Measurements from ENCODE around the gene SBK1.
"Not testable (repeated sequence)": the region's sequence is repeated elsewhere in the genome, so short reads cannot be mapped to it uniquely, and the experiment has no call there.

SBK1 gene

DNA sequence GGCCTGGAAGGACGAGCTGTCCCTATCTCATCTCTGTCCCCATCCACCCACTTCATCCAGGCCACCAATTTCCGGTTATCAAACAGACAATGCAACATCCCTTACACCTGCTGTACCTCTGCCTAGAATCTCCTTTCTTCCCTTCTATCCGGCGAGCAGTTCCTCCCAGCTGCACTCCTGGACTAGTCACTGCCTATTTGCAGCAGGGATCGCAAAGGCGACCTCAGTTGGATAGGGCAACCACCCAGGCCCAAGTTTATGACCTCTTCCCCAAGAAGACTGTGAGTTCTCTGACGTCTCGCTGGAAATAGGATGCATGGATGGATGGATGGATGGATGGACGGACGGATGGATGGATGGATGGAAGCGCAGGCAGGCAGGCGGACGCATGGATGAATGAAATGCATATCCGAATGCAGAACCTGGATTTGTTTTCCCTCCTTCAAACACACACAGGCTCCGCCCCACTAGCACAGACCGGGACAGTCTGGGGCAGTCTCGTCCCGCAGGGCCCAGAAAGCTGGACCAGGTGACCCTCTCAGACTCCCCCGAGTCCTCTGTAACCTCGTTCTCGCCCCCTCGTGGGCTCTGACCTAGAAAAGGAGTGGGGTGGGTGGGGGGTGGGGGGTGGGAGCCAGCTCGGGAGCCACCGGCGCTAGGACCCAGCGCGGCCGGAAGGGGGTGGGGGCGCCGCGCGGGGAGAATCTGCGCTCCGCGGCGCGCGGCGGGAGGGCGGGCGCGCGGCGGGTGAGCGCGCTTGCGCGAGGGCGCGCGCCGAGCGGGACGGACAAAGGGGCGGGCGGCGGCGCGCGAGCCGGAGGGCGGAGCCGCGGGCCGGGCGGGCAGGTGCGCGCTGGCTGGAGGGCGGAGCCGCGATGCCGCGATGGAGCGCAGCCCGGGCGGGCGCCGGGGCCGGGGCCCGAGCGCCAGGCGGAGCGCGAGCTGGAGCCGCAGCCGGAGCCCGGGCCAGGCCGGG, at the start of gene SBK1:
SBK1 (plus strand) TSS at position 875 of the 976 bp plus-strand sequence. CDS start 24,867 bp downstream, outside the sequence.
- no peaks in the 10 kb centered on the region for H3K27me3 ChIP-seq (ENCODE audit: control insufficient read depth, insufficient read depth, low read length)
- H3K9ac ChIP-seq (ENCODE audit: low read length), result peak within 1 kb of the TSS; percentile 97
- H3K27ac ChIP-seq (ENCODE audit: low read length), result peak within 1 kb of the TSS; percentile 95
- peak within 1 kb of the TSS; percentile 98 for H3K4me3 ChIP-seq (ENCODE audit: low read length)
- H3K9me3 ChIP-seq (ENCODE audit: control insufficient read depth, low read depth, low read length), result no peaks in the 10 kb centered on the region
- H3K4me1 ChIP-seq (ENCODE audit: control insufficient read depth, low read depth, low read length), result peaks cover 11% of the 10 kb centered on the region
- peaks cover 4% of the 10 kb centered on the region for H3K36me3 ChIP-seq (ENCODE audit: control insufficient read depth, low read depth, low read length)

DNA sequence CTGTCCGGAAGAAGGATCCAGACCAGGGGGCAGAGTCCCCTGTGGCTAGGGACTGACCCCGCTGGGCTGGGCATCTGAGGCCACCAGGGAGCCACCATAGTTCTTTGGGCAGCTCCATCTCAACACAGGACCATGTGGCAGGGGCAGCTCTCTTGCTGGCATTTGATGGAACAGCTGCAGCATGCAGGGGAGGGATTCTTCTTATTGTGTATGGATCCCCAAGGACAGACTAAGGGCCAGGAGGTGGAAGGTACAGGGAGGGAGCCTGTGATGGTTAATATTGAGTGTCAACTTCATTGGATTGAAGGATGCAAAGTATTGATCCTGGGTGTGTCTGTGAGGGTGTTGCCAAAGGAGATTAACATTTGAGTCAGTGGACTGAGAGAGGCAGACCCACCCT, 42.8 kb upstream of the SBK1 start:
- H3K9ac ChIP-seq (ENCODE audit: low read length); H3K9me3 ChIP-seq (ENCODE audit: control insufficient read depth, low read depth, low read length); H3K36me3 ChIP-seq (ENCODE audit: control insufficient read depth, low read depth, low read length): not testable (repeated sequence)

DNA sequence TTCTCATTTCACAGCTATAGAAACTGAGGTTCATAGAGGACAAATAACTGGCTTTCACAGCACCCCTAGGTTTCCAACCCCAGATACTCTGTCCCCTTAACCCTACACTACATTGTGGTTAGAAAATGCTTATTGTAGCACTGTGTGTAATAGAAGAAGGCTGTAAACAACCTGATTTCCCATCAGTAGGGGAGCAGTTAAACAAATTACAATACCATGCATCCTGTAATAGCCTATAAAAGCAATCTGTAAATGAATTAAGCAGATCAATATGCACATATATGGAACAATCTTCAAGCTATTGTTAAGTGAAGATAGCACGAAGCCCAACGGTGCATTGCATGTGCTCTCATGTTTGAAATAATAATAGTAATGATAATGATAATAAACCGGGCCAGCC, 41.3 kb upstream of the SBK1 start:
- Histone ChIP-seq H3K36me3 (ENCODE audit: control insufficient read depth, low read depth, low read length) (no peaks in the 10 kb centered on the region), H3K4me3 (ENCODE audit: low read length) (no peak overlapping the region), H3K27ac (ENCODE audit: low read length) (no peak overlapping the region), H3K9ac (ENCODE audit: low read length) (no peak overlapping the region), H3K9me3 (ENCODE audit: control insufficient read depth, low read depth, low read length) (no peaks in the 10 kb centered on the region), H3K27me3 (ENCODE audit: control insufficient read depth, insufficient read depth, low read length) (no peaks in the 10 kb centered on the region), H3K4me1 (ENCODE audit: control insufficient read depth, low read depth, low read length) (peaks cover 4% of the 10 kb centered on the region)

More for the DNA sequence above, 42.8 kb upstream of the SBK1 start:
- not testable (repeated sequence) for H3K4me1 ChIP-seq (ENCODE audit: control insufficient read depth, low read depth, low read length); H3K4me3 ChIP-seq (ENCODE audit: low read length); H3K27ac ChIP-seq (ENCODE audit: low read length); H3K27me3 ChIP-seq (ENCODE audit: control insufficient read depth, insufficient read depth, low read length)

- H3K4me1 ChIP-seq (ENCODE audit: control insufficient read depth, low read depth, low read length), result peaks cover 5% of the 10 kb centered on the region
- H3K9me3 ChIP-seq (ENCODE audit: control insufficient read depth, low read depth, low read length), result no peaks in the 10 kb centered on the region
- no peak overlapping the region for H3K9ac ChIP-seq (ENCODE audit: low read length)
- H3K27me3 ChIP-seq (ENCODE audit: control insufficient read depth, insufficient read depth, low read length), result no peaks in the 10 kb centered on the region
- H3K4me3 ChIP-seq (ENCODE audit: low read length), result no peak overlapping the region
- H3K36me3 ChIP-seq (ENCODE audit: control insufficient read depth, low read depth, low read length), result no peaks in the 10 kb centered on the region
- no peak overlapping the region for H3K27ac ChIP-seq (ENCODE audit: low read length)
These were observed 38.2 kb upstream of the SBK1 start for GRCh38 chr16:28254158-28254557.

- peaks cover 11% of the 10 kb centered on the region for H3K4me1 ChIP-seq (ENCODE audit: control insufficient read depth, low read depth, low read length)
- H3K9ac ChIP-seq (ENCODE audit: low read length), result no peak overlapping the region
- H3K9me3 ChIP-seq (ENCODE audit: control insufficient read depth, low read depth, low read length), result no peaks in the 10 kb centered on the region
- no peak overlapping the region for H3K4me3 ChIP-seq (ENCODE audit: low read length)
- no peaks in the 10 kb centered on the region for H3K27me3 ChIP-seq (ENCODE audit: control insufficient read depth, insufficient read depth, low read length)
- no peak overlapping the region for H3K27ac ChIP-seq (ENCODE audit: low read length)
- no peaks in the 10 kb centered on the region for H3K36me3 ChIP-seq (ENCODE audit: control insufficient read depth, low read depth, low read length)
These were observed 36.5 kb upstream of the SBK1 start for GRCh38 chr16:28255838-28256237.

GRCh38 chr16:28257256-28257655, 35.1 kb upstream of the SBK1 start:
- Histone ChIP-seq H3K27me3 (ENCODE audit: control insufficient read depth, insufficient read depth, low read length) (no peaks in the 10 kb centered on the region), H3K9ac (ENCODE audit: low read length) (no peak overlapping the region), H3K36me3 (ENCODE audit: control insufficient read depth, low read depth, low read length) (no peaks in the 10 kb centered on the region), H3K27ac (ENCODE audit: low read length) (no peak overlapping the region), H3K9me3 (ENCODE audit: control insufficient read depth, low read depth, low read length) (no peaks in the 10 kb centered on the region), H3K4me3 (ENCODE audit: low read length) (no peak overlapping the region), H3K4me1 (ENCODE audit: control insufficient read depth, low read depth, low read length) (peaks cover 11% of the 10 kb centered on the region)

DNA sequence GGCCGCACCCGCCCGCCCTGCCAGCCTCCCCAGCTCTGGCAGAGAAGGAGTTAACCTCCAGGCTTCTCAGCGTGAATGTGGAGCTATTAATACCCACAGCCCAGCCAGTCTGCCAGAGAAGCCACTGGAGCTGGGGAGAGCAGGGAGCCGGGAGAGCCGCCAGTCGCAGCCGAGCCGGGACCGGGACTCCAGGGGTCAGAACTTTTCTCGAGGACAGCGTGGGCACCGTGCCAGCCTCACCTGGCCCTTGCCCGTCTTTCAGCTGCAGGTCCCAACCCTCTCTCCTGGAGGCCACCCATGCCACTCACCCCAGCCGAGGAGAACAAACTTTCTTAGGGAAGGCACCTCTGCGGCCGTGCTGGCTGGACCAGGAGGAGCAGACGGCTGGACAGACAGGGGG, 33.8 kb upstream of the SBK1 start:
- H3K9ac ChIP-seq (ENCODE audit: low read length), result no peak overlapping the region
- peaks cover 11% of the 10 kb centered on the region for H3K4me1 ChIP-seq (ENCODE audit: control insufficient read depth, low read depth, low read length)
- no peaks in the 10 kb centered on the region for H3K27me3 ChIP-seq (ENCODE audit: control insufficient read depth, insufficient read depth, low read length)
- no peaks in the 10 kb centered on the region for H3K9me3 ChIP-seq (ENCODE audit: control insufficient read depth, low read depth, low read length)
- H3K27ac ChIP-seq (ENCODE audit: low read length), result no peak overlapping the region
- H3K36me3 ChIP-seq (ENCODE audit: control insufficient read depth, low read depth, low read length), result no peaks in the 10 kb centered on the region
- H3K4me3 ChIP-seq (ENCODE audit: low read length), result peak overlapping the region; percentile 35

GRCh38 chr16:28259091-28259780, 33.1 kb upstream of the SBK1 start:
- H3K4me3 ChIP-seq (ENCODE audit: low read length), result no peak overlapping the region
- no peak overlapping the region for H3K9ac ChIP-seq (ENCODE audit: low read length)
- no peaks in the 10 kb centered on the region for H3K27me3 ChIP-seq (ENCODE audit: control insufficient read depth, insufficient read depth, low read length)
- H3K4me1 ChIP-seq (ENCODE audit: control insufficient read depth, low read depth, low read length), result peaks cover 11% of the 10 kb centered on the region
- no peak overlapping the region for H3K27ac ChIP-seq (ENCODE audit: low read length)
- no peaks in the 10 kb centered on the region for H3K36me3 ChIP-seq (ENCODE audit: control insufficient read depth, low read depth, low read length)
- no peaks in the 10 kb centered on the region for H3K9me3 ChIP-seq (ENCODE audit: control insufficient read depth, low read depth, low read length)

GRCh38 chr16:28259781-28260150, 32.6 kb upstream of the SBK1 start:
- H3K4me1 ChIP-seq (ENCODE audit: control insufficient read depth, low read depth, low read length), result peaks cover 11% of the 10 kb centered on the region
- no peaks in the 10 kb centered on the region for H3K27me3 ChIP-seq (ENCODE audit: control insufficient read depth, insufficient read depth, low read length)
- no peaks in the 10 kb centered on the region for H3K36me3 ChIP-seq (ENCODE audit: control insufficient read depth, low read depth, low read length)
- H3K9ac ChIP-seq (ENCODE audit: low read length), result no peak overlapping the region
- no peak overlapping the region for H3K27ac ChIP-seq (ENCODE audit: low read length)
- H3K4me3 ChIP-seq (ENCODE audit: low read length), result no peak overlapping the region
- no peaks in the 10 kb centered on the region for H3K9me3 ChIP-seq (ENCODE audit: control insufficient read depth, low read depth, low read length)

GRCh38 chr16:28260193-28260592, 32.1 kb upstream of the SBK1 start:
- H3K36me3 ChIP-seq (ENCODE audit: control insufficient read depth, low read depth, low read length), result no peaks in the 10 kb centered on the region
- H3K9ac ChIP-seq (ENCODE audit: low read length), result no peak overlapping the region
- H3K9me3 ChIP-seq (ENCODE audit: control insufficient read depth, low read depth, low read length), result no peaks in the 10 kb centered on the region
- H3K4me1 ChIP-seq (ENCODE audit: control insufficient read depth, low read depth, low read length), result peaks cover 11% of the 10 kb centered on the region
- no peaks in the 10 kb centered on the region for H3K27me3 ChIP-seq (ENCODE audit: control insufficient read depth, insufficient read depth, low read length)
- no peak overlapping the region for H3K27ac ChIP-seq (ENCODE audit: low read length)
- no peak overlapping the region for H3K4me3 ChIP-seq (ENCODE audit: low read length)

GRCh38 chr16:28261942-28262341, 30.4 kb upstream of the SBK1 start:
- Histone ChIP-seq H3K9ac (ENCODE audit: low read length) (no peak overlapping the region), H3K27me3 (ENCODE audit: control insufficient read depth, insufficient read depth, low read length) (no peaks in the 10 kb centered on the region), H3K36me3 (ENCODE audit: control insufficient read depth, low read depth, low read length) (no peaks in the 10 kb centered on the region), H3K27ac (ENCODE audit: low read length) (no peak overlapping the region), H3K4me1 (ENCODE audit: control insufficient read depth, low read depth, low read length) (peaks cover 5% of the 10 kb centered on the region), H3K9me3 (ENCODE audit: control insufficient read depth, low read depth, low read length) (no peaks in the 10 kb centered on the region), H3K4me3 (ENCODE audit: low read length) (no peak overlapping the region)

Measured in iPS-18a (cell line).